ENCODE measurements around the gene SLC2A6.
"Not testable (repeated sequence)": the region's sequence is repeated elsewhere in the genome, so short reads cannot be mapped to it uniquely, and the experiment has no call there.

SLC2A6 gene

DNA sequence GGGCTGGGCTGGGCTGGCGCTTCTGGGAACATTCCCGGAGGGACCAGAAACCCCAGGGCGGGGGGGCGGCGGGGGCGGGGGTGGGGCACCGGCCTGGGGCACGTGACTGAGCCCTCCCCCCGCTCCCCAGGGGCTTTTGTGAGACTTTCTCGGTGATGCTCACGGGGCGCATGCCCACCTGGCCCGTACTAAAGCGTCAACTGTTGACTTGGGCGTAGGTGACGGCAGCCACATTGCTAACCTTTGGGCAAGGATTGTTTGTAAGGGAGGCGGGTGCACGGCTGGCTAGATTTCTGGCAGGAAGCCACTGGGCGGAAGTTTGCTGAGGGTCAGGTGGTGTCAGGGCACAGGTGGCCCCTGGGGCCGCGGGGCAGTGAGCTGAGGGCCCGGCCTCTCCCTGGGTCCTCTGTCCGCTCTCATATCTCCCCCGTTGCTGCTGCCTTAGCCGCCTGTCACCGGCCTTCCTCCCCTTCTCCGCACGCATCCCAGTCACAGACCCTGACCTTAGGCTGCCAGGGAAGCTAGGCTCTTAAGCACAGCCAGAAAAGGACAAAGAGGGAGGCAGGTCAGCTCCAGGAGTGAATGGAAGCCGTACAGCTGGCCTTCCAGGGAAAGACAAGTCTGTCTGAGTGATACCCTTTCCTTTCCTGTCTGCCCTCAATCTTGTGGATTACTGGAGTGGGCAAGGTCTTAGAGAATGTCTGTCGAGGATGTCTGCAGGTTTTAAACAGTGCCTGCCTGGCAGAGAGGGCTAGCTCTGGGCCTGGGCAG, 18.3 kb downstream of the SLC2A6 start:
- DNase-seq, result peak in 9 of 14 donors; percentile 56 to 87 (median 73)

DNA sequence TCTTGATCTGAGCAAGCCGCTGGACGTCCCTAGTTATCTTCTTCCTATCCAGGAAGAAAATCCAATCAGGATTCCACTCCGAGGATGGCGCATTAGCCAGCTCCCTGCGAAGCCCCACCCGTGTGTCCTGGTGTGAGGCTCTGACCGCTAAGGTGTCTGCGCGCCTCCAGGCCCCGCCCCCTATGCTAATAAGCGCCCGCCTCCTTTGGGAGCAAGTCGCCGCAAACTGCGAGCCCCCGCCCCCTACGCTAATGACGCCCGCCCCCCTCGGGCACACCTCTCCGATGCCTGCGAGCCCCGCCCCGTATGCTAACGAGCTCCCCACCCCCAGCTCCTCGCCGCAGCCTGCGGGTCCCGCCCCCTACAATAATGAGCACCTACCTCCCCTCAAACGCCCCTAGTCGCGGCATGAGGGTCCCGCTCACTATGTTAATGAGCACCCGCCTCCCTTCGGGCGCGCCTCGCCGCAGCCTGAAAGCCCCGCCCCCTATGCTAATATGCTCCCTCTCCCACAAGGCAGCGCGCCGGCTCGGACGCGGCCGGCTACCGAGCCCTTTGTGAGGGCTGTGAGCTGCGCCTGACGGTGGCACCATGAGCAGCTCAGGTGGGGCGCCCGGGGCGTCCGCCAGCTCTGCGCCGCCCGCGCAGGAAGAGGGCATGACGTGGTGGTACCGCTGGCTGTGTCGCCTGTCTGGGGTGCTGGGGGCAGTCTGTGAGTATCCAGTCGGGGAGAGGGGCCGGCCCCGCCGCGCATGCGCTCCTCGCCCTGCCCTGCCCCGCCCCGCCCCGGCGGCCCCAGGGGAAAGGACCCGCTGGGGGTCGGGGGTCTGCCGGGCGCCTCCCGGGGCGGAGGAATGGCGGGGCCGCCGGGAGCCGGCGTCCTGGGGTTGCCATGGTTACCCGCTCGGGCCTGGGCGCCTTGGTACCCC, 19.2 kb downstream of the SLC2A6 start, which contains the start of gene CACFD1:
CACFD1 (plus strand) TSS at position 503 of the 929 bp plus-strand sequence; CDS start at position 592, 89 bp downstream.
- DNase-seq, result peak; percentile 85 to 99 (median 97)

DNA sequence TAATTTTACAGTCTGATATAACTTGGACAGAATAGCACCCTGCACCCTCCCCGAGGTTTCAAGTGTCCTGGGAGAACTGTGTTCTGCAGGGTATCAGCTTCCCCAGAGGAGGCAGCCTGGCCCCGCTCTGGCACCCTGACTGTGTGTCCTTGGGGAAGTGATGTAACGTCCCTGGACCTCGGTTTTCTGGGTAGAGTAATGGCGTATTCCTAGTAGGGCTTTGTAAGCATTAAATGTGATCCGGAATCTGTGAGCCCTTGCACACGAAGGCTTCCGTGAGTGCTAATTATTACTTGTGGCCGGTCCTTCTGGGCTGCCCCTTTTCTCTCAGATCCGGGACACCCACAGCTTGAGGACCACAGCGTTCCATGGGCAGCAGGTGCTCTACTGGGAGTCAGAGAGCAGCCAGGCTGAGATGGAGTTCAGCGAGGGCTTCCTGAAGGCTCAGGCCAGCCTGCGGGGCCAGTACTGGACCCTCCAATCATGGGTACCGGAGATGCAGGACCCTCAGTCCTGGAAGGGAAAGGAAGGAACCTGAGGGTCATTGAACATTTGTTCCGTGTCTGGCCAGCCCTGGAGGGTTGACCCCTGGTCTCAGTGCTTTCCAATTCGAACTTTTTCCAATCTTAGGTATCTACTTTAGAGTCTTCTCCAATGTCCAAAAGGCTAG, 20.1 kb downstream of the SLC2A6 start:
- peak in 2 of 14 donors; percentile 53 to 56 for DNase-seq

DNA sequence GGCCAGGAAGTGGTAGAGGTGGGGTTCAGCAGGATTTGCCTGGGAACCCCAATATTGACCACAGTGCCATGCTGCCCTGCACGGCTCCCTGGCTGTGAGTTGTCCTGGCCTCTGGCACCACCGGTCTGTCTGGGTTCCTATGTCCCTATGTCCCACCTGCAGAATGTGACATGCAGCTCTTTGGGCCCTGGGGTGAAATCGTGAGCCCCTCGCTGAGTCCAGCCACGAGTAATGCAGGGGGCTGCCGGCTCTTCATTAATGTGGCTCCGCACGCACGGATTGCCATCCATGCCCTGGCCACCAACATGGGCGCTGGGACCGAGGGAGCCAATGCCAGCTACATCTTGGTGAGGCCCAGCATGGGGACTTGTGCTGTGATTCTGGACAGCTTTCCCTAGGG, 21.2 kb downstream of the SLC2A6 start:
- no peak for DNase-seq

DNA sequence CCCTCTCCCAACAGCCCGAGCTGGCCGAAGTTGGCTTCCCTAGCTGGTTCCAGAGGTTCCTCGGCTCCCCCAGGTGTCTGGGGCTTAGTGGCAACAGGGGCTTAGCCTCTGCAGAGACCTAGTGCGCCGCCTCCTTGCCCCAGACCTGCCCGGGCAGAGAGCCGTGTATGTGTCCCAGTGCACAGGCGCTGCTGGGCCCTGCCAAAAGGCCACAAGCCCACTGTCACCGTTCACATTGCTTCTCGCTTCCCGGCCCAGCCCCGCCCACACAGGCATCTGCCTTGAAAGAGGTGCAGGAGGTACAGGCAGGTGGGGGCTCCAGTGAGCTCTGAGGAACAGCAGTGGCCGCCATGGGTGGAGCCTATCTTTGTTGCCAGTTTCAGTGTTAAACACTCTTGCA, 21.7 kb downstream of the SLC2A6 start:
- DNase-seq, result no peak

DNA sequence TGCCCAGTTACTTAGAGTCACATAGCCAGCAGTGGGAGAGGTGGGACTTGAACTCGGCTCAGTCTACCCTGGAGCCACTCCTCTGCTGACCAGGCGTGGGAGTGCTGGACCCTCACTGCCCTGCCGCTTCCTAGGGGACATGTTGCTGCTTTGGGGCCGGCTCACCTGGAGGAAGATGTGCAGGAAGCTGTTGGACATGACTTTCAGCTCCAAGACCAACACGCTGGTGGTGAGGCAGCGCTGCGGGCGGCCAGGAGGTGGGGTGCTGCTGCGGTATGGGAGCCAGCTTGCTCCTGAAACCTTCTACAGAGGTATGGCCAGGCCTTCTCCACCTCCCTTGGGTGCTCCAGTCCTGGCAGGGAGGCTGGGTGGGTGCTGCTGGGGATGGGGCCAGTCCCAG, 22.5 kb downstream of the SLC2A6 start:
- DNase-seq, result no peak

DNA sequence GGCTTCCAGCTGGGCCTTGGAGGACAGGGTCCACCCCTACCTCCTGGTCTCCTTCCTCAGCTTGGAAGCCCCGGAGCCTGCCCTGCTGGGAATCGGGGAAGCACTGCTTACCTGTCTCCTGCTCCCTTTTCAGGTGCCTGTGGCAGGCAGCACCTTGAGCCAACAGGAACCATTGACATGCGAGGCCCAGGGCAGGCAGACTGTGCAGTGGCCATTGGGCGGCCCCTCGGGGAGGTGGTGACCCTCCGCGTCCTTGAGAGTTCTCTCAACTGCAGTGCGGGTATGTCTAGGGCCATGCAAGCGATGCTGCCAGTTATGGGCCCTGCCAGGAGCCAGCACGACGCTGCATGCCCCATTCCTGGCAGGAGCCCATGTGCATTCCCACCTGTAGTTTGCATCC, 23.0 kb downstream of the SLC2A6 start:
- no peak for DNase-seq

DNA sequence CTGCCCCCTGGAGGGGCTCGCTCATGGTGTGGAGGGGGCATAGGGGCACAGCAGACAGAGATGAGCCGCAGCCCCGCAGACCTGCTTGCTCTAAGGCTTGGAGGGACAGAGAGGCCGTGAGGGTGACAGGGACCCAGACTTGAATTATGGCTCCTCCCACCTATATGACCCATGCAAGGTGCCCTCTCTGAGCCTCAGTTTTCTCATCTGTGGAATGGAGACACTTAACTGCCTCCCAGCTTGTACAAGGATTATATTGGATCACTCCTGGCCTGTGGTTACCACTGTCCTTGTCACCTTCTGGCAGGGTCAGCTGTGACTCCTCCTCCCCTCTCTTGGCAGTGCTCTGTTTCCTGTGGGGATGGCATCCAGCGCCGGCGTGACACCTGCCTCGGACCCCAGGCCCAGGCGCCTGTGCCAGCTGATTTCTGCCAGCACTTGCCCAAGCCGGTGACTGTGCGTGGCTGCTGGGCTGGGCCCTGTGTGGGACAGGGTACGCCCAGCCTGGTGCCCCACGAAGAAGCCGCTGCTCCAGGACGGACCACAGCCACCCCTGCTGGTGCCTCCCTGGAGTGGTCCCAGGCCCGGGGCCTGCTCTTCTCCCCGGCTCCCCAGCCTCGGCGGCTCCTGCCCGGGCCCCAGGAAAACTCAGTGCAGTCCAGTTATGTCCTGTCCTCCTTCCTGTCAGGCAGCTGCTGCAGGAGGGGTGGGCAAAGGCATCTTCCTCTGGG, 23.8 kb downstream of the SLC2A6 start:
- no peak for DNase-seq

DNA sequence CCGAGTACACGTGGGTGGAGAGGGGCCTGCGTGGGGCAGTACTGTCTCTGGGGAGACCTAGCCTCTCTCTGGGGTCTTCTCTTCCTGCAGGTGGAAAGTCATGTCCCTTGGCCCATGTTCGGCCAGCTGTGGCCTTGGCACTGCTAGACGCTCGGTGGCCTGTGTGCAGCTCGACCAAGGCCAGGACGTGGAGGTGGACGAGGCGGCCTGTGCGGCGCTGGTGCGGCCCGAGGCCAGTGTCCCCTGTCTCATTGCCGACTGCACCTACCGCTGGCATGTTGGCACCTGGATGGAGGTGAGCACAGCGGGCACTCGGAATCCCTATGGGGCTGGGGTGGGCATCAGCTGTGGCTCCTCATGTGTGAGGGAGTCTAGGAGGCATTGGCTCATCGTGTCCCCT, 24.6 kb downstream of the SLC2A6 start:
- DNase-seq, result no peak

DNA sequence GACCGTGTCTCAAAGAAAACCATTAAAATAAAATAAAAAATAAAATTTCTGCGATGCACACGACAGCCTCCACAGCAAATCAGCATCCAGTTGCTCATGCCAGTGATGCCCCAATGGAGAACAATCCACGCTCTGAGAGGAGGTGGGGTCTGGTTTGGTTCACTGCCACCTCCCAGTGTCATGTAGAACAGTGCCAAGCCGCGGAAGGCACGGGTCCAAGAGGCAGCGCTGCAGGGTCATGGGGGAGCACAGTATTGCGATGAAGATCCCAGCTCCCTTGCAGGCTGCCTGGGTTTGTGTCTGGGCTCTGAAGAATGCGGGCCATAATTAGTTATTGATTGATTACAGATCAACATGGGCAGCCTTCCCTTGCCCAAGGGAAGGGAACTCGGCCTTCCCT, 25.2 kb downstream of the SLC2A6 start:
- DNase-seq, result peak in 5 of 14 donors; percentile 9 to 34 (median 13)

DNA sequence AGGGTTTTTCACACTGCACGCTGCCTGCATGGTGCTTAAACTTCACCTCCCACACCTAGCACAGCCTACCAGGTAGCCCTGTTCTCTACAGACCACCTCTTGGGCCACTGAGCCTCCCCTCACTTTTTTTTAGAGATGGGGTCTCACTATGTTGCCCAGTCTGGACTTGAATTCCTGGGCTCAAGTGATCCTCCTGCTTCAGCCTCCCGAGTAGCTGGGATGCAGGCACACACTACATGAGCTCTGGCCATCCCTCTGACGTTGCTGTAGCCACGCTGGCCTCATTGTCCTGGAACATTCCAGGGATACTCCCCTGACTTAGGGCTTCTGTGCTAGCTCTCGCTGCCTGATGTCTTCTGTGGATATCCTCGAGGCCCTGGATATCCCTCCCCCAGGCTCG, 26.3 kb downstream of the SLC2A6 start:
- DNase-seq, result no peak

DNA sequence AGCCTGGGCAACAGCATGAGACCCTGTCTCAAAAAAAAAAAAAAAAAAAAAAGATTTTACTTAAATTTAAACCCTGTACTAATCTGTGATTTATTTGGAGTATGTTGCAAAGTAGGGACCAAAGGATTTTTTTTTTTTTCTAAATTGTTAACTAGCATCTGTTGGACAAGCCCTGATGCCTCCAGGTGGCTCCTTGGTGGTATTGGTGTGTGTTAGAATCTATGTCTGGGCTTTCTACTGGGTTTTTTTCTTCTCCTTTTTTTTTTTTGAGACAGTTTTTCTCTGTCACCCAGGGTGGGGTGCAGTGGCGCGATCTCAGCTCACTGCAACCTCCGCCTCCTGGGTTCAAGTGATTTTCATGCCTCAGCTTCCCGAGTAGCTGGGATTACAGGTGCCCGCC, 27.0 kb downstream of the SLC2A6 start:
- not testable (repeated sequence) for DNase-seq

DNA sequence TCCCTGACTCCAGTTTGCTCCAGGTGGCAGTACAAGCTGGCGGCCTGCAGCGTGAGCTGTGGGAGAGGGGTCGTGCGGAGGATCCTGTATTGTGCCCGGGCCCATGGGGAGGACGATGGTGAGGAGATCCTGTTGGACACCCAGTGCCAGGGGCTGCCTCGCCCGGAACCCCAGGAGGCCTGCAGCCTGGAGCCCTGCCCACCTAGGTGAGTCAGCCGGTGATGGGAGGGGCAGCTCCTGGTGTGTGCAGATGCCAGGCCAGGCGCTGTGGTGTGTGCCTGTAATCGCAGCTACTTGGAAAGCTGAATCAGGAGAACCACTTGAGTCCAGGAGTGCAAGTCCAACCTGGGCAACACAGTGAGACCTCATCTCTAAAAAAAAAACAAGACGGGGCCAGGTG, 29.1 kb downstream of the SLC2A6 start:
- DNase-seq, result no peak

DNA sequence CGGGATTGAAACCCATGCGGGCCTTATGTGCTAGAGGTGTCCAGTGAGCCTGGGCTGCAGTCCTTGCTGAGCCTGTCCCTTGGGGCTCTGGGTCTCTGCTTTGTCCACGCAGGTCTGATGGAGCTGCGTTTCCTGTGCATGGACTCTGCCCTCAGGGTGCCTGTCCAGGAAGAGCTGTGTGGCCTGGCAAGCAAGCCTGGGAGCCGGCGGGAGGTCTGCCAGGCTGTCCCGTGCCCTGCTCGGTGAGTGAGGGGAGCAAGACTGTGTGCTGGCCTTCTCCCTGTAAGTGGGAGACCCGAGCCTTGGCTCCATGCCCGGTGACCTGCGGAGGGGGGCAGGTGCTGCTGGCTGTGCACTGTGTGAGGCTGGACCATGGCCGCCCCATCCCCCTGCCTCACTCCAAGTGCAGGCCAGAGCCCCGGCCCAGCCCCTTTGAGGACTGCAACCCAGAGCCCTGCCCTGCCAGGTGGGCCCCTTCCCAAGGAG, 30.4 kb downstream of the SLC2A6 start:
- DNase-seq, result no peak

DNA sequence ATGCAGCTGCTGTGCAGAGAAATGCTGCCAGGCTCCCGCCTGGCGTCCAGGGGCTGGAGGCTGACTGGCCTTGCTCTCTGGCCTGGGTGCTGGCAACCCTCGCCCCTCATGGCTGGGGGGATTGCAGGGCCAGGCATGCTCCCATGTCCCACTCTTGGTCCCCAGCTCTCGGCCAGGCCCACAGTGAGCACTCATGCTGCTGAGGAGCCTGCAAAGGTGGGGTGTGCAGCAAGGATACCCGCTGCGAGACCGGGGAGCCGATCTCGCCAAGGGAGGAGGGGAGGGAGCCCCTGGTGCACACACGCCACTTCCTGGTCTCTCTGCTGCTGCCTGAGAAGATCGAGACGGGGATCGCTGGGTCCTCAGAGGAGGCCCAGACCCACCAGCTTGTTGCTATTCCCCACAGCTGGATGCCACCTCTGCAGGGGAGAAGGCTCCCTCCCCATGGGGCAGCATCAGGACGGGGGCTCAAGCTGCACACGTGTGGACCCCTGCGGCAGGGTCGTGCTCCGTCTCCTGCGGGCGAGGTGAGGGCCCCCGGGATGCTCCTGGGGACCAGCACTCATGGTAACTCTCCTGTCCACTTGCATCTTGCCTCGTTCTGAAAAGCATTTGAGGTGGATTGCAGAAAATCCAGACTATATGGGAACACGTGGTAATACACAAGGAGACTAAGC, 33.5 kb downstream of the SLC2A6 start:
- no peak for DNase-seq

DNA sequence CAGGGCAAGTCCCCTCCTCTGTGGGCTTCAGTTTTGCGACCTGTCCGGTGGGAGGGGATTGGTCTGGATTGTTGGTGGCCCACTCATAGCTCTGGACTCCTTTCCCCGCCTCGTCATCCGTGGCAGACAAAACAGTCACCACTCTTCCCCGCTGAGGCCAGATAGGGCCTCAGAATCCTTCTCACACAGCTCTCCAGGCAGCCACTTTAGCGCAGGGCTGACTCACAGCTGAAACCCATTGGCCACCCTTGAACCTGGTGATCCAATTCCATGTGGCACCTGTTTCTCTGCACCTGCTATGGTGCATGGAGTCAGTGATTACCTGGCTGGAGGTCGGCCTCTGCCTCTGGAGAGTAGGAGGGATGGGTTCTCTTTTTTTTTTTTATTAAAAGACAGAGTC, 34.9 kb downstream of the SLC2A6 start:
- DNase-seq, result no peak

DNA sequence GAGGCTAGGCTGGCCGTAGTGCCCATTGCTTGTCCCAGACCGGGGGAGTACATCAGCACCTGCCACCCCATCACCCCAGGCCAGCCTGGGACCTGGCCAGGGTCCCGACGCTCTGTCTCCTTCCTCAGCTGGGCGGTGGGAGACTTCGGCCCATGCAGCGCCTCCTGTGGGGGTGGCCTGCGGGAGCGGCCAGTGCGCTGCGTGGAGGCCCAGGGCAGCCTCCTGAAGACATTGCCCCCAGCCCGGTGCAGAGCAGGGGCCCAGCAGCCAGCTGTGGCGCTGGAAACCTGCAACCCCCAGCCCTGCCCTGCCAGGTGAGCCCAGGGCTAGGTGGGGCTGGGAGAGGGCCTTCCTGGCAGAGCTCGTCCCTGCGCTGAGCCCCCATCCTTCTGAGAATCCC, 35.7 kb downstream of the SLC2A6 start:
- no peak for DNase-seq

DNA sequence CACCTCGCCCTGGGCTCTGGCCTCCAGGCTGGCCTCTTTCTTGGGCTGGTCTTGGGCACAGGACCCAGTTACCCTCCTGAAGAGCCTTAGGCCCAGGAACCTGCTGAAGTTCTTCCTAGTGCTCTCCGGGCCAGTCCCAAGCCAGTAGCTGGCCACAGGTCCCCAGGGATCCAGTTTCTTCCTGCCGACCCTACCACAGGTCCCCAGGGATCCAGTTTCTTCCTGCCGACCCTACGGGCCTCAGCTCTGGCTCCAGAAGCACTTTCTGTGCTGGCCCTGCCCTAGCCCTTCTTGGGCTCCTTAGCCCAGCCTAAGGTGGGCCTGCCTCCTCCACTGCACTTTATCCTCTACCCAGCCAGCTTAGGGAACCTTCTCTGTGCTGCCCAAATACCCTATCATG, 37.3 kb downstream of the SLC2A6 start:
- DNase-seq, result no peak

DNA sequence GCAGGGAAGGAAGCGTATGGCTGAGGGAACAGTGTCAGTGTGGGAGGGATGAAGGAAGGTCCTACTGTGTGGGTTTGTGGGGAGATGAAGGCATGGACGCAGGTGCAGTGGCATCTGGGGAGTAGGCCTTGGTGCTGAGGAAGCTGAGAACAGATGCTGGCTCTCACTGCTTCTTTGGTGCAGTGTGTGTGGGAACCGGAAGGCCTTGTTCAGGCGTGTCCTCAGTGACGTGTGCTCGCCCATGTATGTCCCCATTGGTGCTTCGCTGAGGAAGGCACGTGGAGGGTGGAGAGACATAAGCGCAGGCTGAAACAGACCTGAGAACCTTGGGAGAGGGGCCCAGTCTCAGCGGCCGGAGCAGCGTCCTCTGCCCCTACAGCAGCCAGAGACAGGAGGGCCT, 38.0 kb downstream of the SLC2A6 start:
- DNase-seq, result no peak

DNA sequence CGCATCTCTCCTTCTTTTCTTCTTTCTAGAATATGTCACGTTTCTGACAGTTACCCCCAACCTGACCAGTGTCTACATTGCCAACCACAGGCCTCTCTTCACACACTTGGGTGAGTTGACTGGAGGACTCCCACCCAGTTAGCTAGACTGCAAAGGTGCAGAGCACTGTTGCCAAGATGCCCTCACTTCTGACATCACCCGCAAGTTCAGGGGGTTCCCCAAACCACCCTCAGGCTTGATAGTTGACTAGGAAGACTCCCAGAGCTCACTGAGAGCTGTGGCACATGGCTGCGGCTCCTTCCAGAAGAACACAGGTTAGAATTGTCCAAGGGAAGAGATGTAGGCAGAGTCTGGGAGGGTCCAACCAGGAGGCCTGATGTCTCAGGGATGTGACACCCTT, 39.6 kb downstream of the SLC2A6 start:
- DNase-seq, result no peak

DNA sequence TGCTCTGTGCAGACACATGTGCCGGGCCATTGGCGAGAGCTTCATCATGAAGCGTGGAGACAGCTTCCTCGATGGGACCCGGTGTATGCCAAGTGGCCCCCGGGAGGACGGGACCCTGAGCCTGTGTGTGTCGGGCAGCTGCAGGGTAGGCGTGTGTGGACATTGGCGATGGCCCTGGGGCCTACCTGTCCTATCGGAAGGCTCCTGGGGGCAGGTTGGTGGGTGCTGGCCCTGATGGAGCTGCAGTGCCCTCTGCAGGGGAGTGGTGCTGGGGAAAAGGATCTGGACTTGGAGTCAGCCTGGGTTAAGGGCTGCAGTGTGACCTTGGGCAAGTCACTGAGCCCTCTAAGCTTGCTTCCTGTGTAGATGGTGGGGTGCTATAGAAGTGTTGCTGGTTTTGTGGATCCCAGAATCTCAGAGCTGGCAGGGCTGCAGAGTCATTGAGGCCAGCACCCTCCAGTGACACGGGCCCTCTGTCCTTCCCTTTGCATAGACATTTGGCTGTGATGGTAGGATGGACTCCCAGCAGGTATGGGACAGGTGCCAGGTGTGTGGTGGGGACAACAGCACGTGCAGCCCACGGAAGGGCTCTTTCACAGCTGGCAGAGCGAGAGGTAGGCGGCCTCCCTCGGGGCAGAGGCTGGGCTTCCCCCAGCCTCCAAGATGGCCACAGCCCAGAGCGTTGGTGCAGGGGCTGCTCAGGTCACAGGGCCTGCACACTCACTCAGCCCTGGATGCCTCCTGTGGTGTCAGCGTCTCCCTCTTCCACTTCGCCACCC, 41.0 kb downstream of the SLC2A6 start:
- DNase-seq, result no peak
